Karpas-422 (cell line): ENCODE measurements around the gene PGA5. TPM values are rescaled to one million over a fixed set of nuclear protein-coding genes. Genes with fewer than 3 reads are reported as not detected.
"Not testable (repeated sequence)": the region's sequence is repeated elsewhere in the genome, so short reads cannot be mapped to it uniquely, and the experiment has no call there.

ENCODE experiments used
- DNase-seq: peaks from one replicate; pipeline ENCODE4 v3.0.0-alpha.2; 2015
- H2AFZ ChIP-seq: fragments of 200-600 bp; sonication (generic); 2 replicates; pipeline ENCODE4 v1.6.1; 2014; ENCODE audit warnings: antibody characterized with exemption, low read length, mixed read lengths
- H3K27ac ChIP-seq: fragments of 200-600 bp; sonication (generic); 2 replicates; pipeline ENCODE4 v1.5.1; 2014; ENCODE audit warnings: mild to moderate bottlenecking, low read length, moderate library complexity
- H3K27me3 ChIP-seq: fragments of 200-600 bp; sonication (generic); 2 replicates; pipeline ENCODE4 v1.6.1; 2014; ENCODE audit warnings: low read length, mixed read lengths
- H3K36me3 ChIP-seq: fragments of 200-600 bp; sonication (generic); 2 replicates; pipeline ENCODE4 v1.6.1; 2014; ENCODE audit warnings: low read length, mixed read lengths; ENCODE audit not compliant: insufficient read depth
- H3K4me1 ChIP-seq: fragments of 200-600 bp; sonication (generic); 2 replicates; pipeline ENCODE4 v1.6.1; 2014; ENCODE audit warnings: mild to moderate bottlenecking, low read length, mixed read lengths
- H3K4me2 ChIP-seq: fragments of 200-600 bp; sonication (generic); 2 replicates; pipeline ENCODE4 v1.6.1; 2014; ENCODE audit warnings: low read length, low read depth, mild to moderate bottlenecking; ENCODE audit not compliant: poor library complexity, severe bottlenecking
- H3K4me3 ChIP-seq: fragments of 200-600 bp; sonication (generic); 2 replicates; pipeline ENCODE4 v1.5.1; 2014; ENCODE audit warnings: mild to moderate bottlenecking, antibody characterized with exemption, low read length, mixed read lengths
- H3K79me2 ChIP-seq: fragments of 200-600 bp; sonication (generic); 2 replicates; pipeline ENCODE4 v1.6.1; 2014; ENCODE audit warnings: mild to moderate bottlenecking, low read length, mixed read lengths
- H3K9ac ChIP-seq: fragments of 200-600 bp; sonication (generic); 2 replicates; pipeline ENCODE4 v1.6.0; 2014; ENCODE audit warnings: low read length
- H3K9me2 ChIP-seq: fragments of 200-600 bp; sonication (generic), shearing (Covaris generic); replicated peaks from 2 replicates; pipeline ENCODE4 v1.6.0; 2014; ENCODE audit warnings: mild to moderate bottlenecking, low read length, moderate library complexity; ENCODE audit not compliant: insufficient read depth
- H3K9me3 ChIP-seq: fragments of 300-700, 200-600 bp; sonication (generic); 2 replicates; pipeline ENCODE4 v1.6.1; 2014; ENCODE audit warnings: low read length, mixed read lengths
- H4K20me1 ChIP-seq: fragments of 200-600 bp; sonication (generic); 2 replicates; pipeline ENCODE4 v1.6.1; 2014; ENCODE audit warnings: mild to moderate bottlenecking, antibody characterized with exemption, low read length, low read depth; ENCODE audit not compliant: insufficient read depth
- total RNA-seq: library from RNA; depleted of rRNA; stranded (reverse); fragments of >200 nt; shearing (Covaris generic); gene quantifications from 2 replicates; pipeline ENCODE4 v1.2.3, GENCODE V29; 2014; ENCODE audit warnings: low replicate concordance

Gene PGA5
- total RNA-seq, 1 experiment from 2014 or later: not detected

- H3K79me2 ChIP-seq, H3K9me2 ChIP-seq, H3K4me3 ChIP-seq, H3K9me3 ChIP-seq, H4K20me1 ChIP-seq, H3K27me3 ChIP-seq, H3K9ac ChIP-seq, H3K36me3 ChIP-seq, H3K4me2 ChIP-seq, H3K27ac ChIP-seq, H3K4me1 ChIP-seq, DNase-seq, H2AFZ ChIP-seq: not testable (repeated sequence)
Observed at GRCh38 chr11:61252332-61252731, 11.4 kb downstream of the PGA5 start.

- H2AFZ ChIP-seq: no peak overlapping the region
- no peaks in the 10 kb centered on the region for H3K9me2 ChIP-seq
- peak; percentile 87 for DNase-seq
- no peak overlapping the region for H3K27ac ChIP-seq
- H3K79me2 ChIP-seq: no peaks in the 10 kb centered on the region
- no peaks in the 10 kb centered on the region for H3K27me3 ChIP-seq
- no peaks in the 10 kb centered on the region for H3K36me3 ChIP-seq
- H3K4me3 ChIP-seq: no peak overlapping the region
- H4K20me1 ChIP-seq: no peaks in the 10 kb centered on the region
- no peaks in the 10 kb centered on the region for H3K4me1 ChIP-seq
- H3K9me3 ChIP-seq: no peaks in the 10 kb centered on the region
- H3K4me2 ChIP-seq: no peak overlapping the region
- H3K9ac ChIP-seq: no peak overlapping the region
Observed at GRCh38 chr11:61254403-61255025, 13.5 kb downstream of the PGA5 start.

GRCh38 chr11:61256710-61257482 is 15.9 kb downstream of the PGA5 start:
- H3K27ac ChIP-seq: no peak overlapping the region
- no peak overlapping the region for H2AFZ ChIP-seq
- no peaks in the 10 kb centered on the region for H4K20me1 ChIP-seq
- no peak overlapping the region for H3K9ac ChIP-seq
- no peaks in the 10 kb centered on the region for H3K36me3 ChIP-seq
- no peaks in the 10 kb centered on the region for H3K27me3 ChIP-seq
- H3K4me3 ChIP-seq: no peak overlapping the region
- H3K9me3 ChIP-seq: no peaks in the 10 kb centered on the region
- no peaks in the 10 kb centered on the region for H3K79me2 ChIP-seq
- H3K4me2 ChIP-seq: no peak overlapping the region
- DNase-seq: no peak
- H3K4me1 ChIP-seq: no peaks in the 10 kb centered on the region
- no peaks in the 10 kb centered on the region for H3K9me2 ChIP-seq

- H2AFZ ChIP-seq: no peak overlapping the region
- no peaks in the 10 kb centered on the region for H3K36me3 ChIP-seq
- H3K27ac ChIP-seq: no peak overlapping the region
- no peaks in the 10 kb centered on the region for H3K79me2 ChIP-seq
- H3K9ac ChIP-seq: no peak overlapping the region
- H3K4me2 ChIP-seq: no peak overlapping the region
- no peak for DNase-seq
- no peaks in the 10 kb centered on the region for H3K27me3 ChIP-seq
- H3K4me1 ChIP-seq: no peaks in the 10 kb centered on the region
- no peaks in the 10 kb centered on the region for H3K9me3 ChIP-seq
- no peak overlapping the region for H3K4me3 ChIP-seq
- H4K20me1 ChIP-seq: no peaks in the 10 kb centered on the region
- H3K9me2 ChIP-seq: no peaks in the 10 kb centered on the region
Observed at GRCh38 chr11:61258546-61258945, 17.6 kb downstream of the PGA5 start.

- H3K79me2 ChIP-seq: no peaks in the 10 kb centered on the region
- no peaks in the 10 kb centered on the region for H3K4me1 ChIP-seq
- no peak overlapping the region for H3K27ac ChIP-seq
- H3K9me2 ChIP-seq: no peaks in the 10 kb centered on the region
- H4K20me1 ChIP-seq: no peaks in the 10 kb centered on the region
- no peaks in the 10 kb centered on the region for H3K36me3 ChIP-seq
- no peak overlapping the region for H2AFZ ChIP-seq
- DNase-seq: no peak
- no peak overlapping the region for H3K4me3 ChIP-seq
- no peak overlapping the region for H3K9ac ChIP-seq
- no peaks in the 10 kb centered on the region for H3K27me3 ChIP-seq
- no peaks in the 10 kb centered on the region for H3K9me3 ChIP-seq
- H3K4me2 ChIP-seq: no peak overlapping the region
Observed at GRCh38 chr11:61259363-61259762, 18.4 kb downstream of the PGA5 start.

- Histone ChIP-seq H3K9ac (no peak overlapping the region), H2AFZ (no peak overlapping the region), H3K9me2 (no peaks in the 10 kb centered on the region)
Observed at GRCh38 chr11:61264371-61264770, 23.4 kb downstream of the PGA5 start.

GRCh38 chr11:61264795-61265194 is 23.8 kb downstream of the PGA5 start:
- Histone ChIP-seq H3K9me3 (no peaks in the 10 kb centered on the region), H3K36me3 (no peaks in the 10 kb centered on the region), H3K9me2 (no peaks in the 10 kb centered on the region), H3K27me3 (no peaks in the 10 kb centered on the region), H3K4me3 (no peak overlapping the region), H3K79me2 (no peaks in the 10 kb centered on the region), H3K27ac (no peak overlapping the region), H3K4me2 (no peak overlapping the region), H3K4me1 (peaks cover 6% of the 10 kb centered on the region), H4K20me1 (no peaks in the 10 kb centered on the region), H3K9ac (no peak overlapping the region), H2AFZ (no peak overlapping the region)
- no peak for DNase-seq

More at GRCh38 chr11:61264371-61264770, 23.4 kb downstream of the PGA5 start:
- Histone ChIP-seq H3K4me2 (no peak overlapping the region), H3K9me3 (no peaks in the 10 kb centered on the region), H3K4me3 (no peak overlapping the region), H3K27me3 (no peaks in the 10 kb centered on the region), H3K36me3 (no peaks in the 10 kb centered on the region), H4K20me1 (no peaks in the 10 kb centered on the region), H3K27ac (no peak overlapping the region), H3K4me1 (peaks cover 6% of the 10 kb centered on the region), H3K79me2 (no peaks in the 10 kb centered on the region)
- DNase-seq: no peak

GRCh38 chr11:61265357-61265756 is 24.4 kb downstream of the PGA5 start:
- Histone ChIP-seq H3K4me3 (no peak overlapping the region), H3K27ac (no peak overlapping the region), H3K9ac (no peak overlapping the region), H3K79me2 (no peaks in the 10 kb centered on the region), H3K9me2 (no peaks in the 10 kb centered on the region), H3K9me3 (no peaks in the 10 kb centered on the region), H2AFZ (no peak overlapping the region), H4K20me1 (no peaks in the 10 kb centered on the region), H3K4me1 (peaks cover 6% of the 10 kb centered on the region), H3K4me2 (no peak overlapping the region), H3K27me3 (no peaks in the 10 kb centered on the region), H3K36me3 (no peaks in the 10 kb centered on the region)
- DNase-seq: no peak
